ENCODE measurements around the gene SPATA32. TPM values are rescaled to one million over a fixed set of nuclear protein-coding genes. Genes with fewer than 3 reads are reported as not detected.
A peak's percentile ranks its signal among the peaks of the same experiment; 100 is the strongest.

Gene SPATA32
- total RNA-seq, 1 experiment from 2014 or later = not detected

- no peak for DNase-seq (ENCODE audit: low read depth)
- in situ Hi-C loops (cut with HindIII; ENCODE audit: low pct_unique_long_range_greater_than_20kb, low sequenced_read_pairs) = no loop called here
Measured at GRCh38 chr17:45296003-45296832, 34.3 kb upstream of the SPATA32 start.

- in situ Hi-C loops (cut with HindIII; ENCODE audit: low pct_unique_long_range_greater_than_20kb, low sequenced_read_pairs) = no loop called here
- DNase-seq (ENCODE audit: low read depth) = no peak
Measured at GRCh38 chr17:45294506-45294905, 32.6 kb upstream of the SPATA32 start.

GRCh38 chr17:45293413-45294211, 31.7 kb upstream of the SPATA32 start:
- in situ Hi-C loops (cut with HindIII; ENCODE audit: low pct_unique_long_range_greater_than_20kb, low sequenced_read_pairs) = no loop called here
- peak; percentile 94 for DNase-seq (ENCODE audit: low read depth)

DNA sequence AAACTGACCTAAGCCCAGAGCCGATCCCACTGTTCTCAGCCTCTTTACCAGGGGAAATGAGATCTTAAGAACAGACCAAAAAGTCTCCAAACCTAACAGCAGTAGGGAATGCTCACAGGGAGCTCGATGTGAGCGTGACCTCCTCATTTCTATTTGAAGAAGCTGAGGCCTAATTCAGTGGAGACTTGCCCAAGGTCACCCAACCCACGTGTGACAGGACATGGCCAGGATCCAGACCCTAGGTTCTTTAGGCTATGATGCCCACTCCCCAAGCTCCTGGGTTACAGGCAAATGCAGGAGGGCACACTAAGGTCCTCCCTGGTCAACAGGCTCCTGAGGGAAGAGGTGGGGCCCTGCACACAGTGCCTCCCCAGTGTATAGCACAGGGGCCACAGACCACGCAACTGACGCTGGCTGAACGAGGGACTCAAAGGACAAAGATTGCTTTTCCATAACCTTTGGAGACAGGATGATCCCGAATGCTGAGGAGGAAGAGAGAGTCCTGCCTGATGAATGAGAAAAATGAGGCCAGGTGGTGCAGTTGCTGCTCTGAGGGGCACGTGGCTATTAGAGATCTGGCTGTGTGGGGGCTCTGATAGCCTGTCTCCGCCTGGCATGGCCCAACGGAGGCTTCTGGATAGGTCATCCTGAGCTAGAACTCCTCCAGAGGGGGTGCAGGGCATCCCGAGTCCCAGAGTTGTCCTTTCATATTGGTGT, 31.0 kb upstream of the SPATA32 start:
- DNase-seq (ENCODE audit: low read depth) = no peak
- in situ Hi-C loops (cut with HindIII; ENCODE audit: low pct_unique_long_range_greater_than_20kb, low sequenced_read_pairs) = no loop called here

GRCh38 chr17:45291171-45291805, 29.4 kb upstream of the SPATA32 start:
- in situ Hi-C loops (cut with HindIII; ENCODE audit: low pct_unique_long_range_greater_than_20kb, low sequenced_read_pairs) = no loop called here

GRCh38 chr17:45290269-45290765, 28.4 kb upstream of the SPATA32 start:
- DNase-seq (ENCODE audit: low read depth) = no peak
- in situ Hi-C loops (cut with HindIII; ENCODE audit: low pct_unique_long_range_greater_than_20kb, low sequenced_read_pairs) = no loop called here

More at GRCh38 chr17:45291171-45291805, 29.4 kb upstream of the SPATA32 start:
- no peak for DNase-seq (ENCODE audit: low read depth)

- in situ Hi-C loops (cut with HindIII; ENCODE audit: low pct_unique_long_range_greater_than_20kb, low sequenced_read_pairs) = no loop called here
- no peak for DNase-seq (ENCODE audit: low read depth)
Measured at GRCh38 chr17:45289301-45290268, 27.7 kb upstream of the SPATA32 start.

GRCh38 chr17:45288825-45289224, 26.9 kb upstream of the SPATA32 start:
- in situ Hi-C loops (cut with HindIII; ENCODE audit: low pct_unique_long_range_greater_than_20kb, low sequenced_read_pairs) = no loop called here

DNA sequence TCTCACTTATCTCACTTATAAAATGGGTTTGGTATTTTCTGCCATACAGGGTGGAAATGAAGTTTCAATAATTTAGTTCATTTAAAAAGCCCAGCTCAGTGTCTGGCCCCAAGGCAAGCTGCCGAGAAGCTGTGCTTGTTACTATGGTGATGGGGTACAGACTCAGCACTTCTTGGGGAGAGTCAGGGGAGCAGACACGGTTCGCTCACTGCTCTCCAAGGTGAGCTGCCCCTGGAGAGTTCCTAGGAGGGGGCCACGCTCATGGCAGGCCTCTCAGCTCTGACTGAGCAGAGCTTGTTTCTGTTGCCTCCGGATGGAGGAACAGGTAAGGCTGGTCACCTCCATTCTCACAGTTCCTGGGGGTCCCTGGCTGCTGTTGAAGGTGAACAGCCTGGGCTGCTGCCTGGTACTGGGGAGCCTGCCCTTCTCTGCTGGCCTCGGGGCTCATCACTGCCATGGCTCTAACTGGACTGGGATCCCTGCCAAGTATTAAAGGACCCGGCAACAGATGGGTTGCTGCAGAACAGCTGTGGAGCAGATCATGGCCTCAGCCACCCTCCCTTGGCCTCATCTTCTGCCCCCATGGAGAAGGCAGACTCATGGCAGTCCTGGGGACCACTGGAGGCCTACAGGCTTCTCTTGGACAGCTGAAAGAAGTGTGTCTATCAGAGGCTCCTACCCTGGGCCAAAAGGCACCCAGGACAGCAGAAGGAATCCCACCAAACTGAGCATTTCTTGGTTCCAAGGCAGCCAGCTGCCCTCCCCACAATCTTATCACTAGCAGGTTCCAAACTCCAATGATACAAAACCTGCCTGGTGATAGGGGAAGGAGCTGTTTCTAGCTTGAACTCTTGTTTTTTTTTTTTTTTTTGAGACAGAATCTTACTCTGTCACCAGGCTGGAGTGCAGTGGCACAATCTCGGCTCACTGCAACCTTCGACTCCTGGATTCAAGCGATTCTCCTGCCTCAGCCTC, 25.9 kb upstream of the SPATA32 start:
- in situ Hi-C loops (cut with HindIII; ENCODE audit: low pct_unique_long_range_greater_than_20kb, low sequenced_read_pairs) = no loop called here
- DNase-seq (ENCODE audit: low read depth) = no peak

More at GRCh38 chr17:45288825-45289224, 26.9 kb upstream of the SPATA32 start:
- no peak for DNase-seq (ENCODE audit: low read depth)

GRCh38 chr17:45286286-45286685, 24.4 kb upstream of the SPATA32 start:
- in situ Hi-C loops (cut with HindIII; ENCODE audit: low pct_unique_long_range_greater_than_20kb, low sequenced_read_pairs) = no loop called here
- no peak for DNase-seq (ENCODE audit: low read depth)

DNA sequence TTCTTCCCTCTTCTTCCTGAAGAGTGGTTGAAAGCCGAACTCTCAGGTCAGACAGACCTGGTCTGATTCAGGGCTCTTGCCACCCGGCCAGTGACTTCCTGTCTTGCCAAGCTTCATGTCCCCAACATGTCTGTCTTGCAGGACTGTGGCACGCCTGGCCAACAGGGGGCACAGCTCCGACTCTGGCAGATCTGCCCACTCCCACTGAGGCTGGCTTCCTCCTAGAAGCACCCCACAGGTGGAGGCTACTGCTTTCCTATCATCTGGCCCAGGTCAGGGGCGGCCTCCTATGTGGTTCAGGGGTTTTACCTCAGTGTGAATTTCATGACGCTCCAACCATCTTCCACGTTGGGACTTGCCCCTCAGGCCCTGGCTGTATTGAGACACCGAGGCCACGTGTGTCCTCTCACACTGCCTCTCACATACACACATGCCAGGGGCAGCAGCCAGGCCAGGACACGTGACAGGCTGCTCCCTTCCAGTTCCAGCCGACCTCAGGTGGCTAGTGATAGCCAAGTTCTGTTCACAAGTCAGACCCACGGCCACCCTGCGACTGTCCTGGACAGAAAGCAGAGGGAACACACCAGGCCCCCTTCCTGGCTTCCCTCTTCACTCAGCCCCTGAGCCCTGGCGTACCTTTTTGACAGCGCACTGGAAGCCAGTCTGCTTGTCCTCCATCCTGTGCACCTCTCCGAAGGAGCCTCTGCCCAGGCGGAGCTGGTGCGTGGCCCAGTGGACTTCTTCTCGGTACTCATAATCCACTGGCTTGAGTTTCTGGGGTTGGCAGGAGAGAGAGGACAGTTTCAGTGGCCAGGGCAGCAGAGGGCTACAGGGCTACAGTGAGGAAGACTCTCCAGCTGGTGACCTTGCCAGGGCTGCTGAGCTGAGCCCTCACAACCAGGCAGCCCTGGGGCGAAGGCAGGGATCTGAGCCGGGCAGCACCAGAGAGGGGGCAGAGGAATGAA, 22.6 kb upstream of the SPATA32 start:
- in situ Hi-C loops (cut with HindIII; ENCODE audit: low pct_unique_long_range_greater_than_20kb, low sequenced_read_pairs) = no loop called here
- no peak for DNase-seq (ENCODE audit: low read depth)

DNA sequence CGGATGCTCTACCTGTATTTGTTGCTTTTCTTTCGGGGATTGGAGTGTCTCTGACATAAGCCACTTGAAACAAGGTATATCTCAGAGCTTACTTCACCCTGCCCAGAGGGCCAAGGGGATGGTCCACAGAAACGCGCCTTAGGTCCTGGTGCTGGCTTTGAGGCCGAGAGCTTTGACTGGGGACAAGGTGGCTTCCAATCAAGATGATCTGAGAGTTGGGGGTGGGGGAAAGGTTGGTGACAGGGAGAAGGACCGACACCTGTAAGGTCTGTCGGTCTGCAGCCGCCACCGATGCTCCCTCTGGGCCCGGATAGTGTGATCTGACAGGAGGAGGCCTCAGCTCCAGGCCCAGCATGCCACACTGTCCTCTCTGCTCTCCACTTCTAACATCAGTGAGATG, 21.8 kb upstream of the SPATA32 start:
- DNase-seq (ENCODE audit: low read depth) = no peak
- in situ Hi-C loops (cut with HindIII; ENCODE audit: low pct_unique_long_range_greater_than_20kb, low sequenced_read_pairs) = no loop called here

GRCh38 chr17:45282683-45283644, 21.1 kb upstream of the SPATA32 start:
- in situ Hi-C loops (cut with HindIII; ENCODE audit: low pct_unique_long_range_greater_than_20kb, low sequenced_read_pairs) = no loop called here
- DNase-seq (ENCODE audit: low read depth) = no peak

DNA sequence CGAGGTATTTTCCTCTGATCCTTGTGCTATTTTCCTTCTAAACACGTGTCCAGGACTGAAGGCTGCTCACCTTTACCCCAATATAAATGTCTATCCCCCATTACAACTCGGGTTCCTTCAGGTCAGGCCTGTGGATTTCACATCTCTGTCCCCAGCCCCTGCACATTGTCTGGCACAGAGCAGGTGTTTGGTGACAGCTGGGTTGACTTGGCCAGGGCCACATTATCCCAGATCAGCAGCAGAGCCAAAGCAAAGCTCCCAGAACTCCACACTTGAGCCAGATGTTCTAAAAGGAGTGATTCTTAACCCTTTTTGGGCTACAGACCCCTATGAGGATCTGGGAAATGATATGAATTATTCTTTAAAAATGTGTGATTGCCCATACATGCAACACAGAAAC, 18.0 kb upstream of the SPATA32 start:
- DNase-seq (ENCODE audit: low read depth) = no peak
- in situ Hi-C loops (cut with HindIII; ENCODE audit: low pct_unique_long_range_greater_than_20kb, low sequenced_read_pairs) = no loop called here

Data from Caki2 (cell line).